ENCODE measurements around the gene YIPF1.

Gene YIPF1

DNA sequence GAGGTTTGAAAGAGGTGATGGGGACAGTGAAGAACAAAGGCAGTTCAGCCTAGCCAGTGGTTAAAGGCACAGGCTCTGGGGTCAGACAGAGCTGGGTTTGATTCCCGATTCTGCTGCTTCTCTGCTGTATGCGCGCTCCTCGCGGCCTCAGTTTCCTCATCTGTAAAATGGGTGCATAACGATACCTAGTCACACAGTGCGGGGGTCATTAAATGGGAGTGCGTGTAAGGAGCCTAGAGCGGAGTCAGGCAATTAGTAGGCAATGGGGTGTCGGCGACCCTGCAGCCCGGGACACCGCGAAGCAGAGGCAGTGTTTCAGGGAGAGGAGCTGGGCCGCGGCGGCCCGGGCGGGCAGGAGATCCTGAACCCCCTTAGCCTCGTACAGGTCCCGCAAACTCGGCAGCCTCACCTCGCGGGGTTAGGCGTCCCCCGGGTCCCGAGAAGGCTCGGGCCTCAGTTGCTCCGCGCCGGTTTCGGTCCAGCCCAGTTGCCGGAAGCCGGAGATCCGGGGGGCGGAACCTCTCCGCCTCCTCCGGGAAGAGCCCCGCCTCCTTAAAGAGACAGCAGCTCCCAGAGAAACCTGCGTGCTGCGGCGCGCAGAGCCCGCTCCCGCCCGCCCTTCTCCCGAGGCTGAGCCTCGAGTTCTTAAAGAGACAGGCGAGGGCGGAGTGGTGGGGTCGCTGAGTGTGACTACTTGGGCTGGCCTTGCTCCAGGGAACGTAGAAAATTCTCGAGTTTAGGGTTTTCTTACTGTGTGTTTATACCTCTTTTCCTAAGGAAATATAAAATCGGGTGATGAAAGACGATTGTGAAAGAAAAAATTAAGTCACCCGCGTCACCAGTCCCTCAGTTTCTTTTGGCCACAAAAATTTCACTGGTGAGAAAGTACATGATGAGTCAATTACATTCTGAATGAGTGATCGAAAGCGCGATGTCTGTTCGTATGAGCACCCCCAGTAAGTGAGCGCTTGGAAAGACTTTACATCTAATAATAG lies at the start of gene YIPF1:
TSS of gene YIPF1 (minus strand) at position 494 of the 995 bp plus-strand sequence. CDS start 860 bp downstream, outside the sequence.
- DNase-seq, result peak; percentile 94

DNA sequence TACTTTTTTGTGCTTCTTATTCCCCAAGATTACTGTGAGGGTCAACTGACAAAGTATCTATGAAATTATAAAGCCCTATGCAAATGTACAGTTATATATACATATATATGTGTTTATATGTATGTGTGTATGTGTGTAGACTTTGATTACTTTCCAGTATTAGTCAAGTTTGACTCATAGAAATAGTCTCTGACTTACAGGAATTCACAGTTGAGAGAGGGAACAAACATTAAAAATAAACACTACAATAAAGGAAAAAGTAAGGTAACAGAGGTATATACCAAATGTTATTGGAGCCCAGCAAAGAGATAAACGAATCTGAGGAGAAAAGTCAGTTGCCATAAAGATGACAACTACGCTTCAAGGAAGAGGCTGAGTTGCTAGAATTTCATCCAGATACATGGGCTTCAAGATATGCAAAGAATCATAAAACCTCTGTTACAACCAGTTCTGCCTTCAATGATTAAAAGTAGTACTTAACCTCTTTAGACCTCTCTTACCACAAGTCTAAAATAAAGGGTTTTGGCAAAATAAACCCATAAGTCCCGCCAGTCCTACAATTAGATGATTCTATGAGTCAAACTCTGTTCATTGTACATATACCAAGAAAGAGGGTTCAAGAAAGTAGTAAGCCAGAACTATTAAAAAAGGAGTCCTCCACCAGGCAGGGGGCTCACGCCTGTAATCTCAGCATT lies 48.7 kb upstream of the YIPF1 start:
- DNase-seq, result no peak

DNA sequence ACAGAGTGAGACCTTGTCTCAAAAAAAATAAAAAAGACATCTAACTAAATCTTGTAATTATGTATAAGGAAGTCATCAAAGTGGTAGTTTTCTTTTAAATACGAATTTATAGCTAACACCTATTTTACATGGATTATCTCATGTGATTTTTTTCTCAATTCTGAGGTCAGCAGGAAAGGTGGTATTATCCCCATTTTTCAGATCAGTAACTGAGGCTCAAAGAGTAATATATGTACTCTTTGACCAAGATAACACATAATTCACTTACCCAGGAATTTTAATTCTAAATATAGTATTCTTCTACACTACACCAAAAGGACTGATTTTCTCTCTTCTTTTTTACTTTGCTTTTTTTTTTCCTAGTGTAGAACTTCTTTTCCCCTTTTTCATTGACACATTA lies 46.8 kb upstream of the YIPF1 start:
- DNase-seq, result no peak

DNA sequence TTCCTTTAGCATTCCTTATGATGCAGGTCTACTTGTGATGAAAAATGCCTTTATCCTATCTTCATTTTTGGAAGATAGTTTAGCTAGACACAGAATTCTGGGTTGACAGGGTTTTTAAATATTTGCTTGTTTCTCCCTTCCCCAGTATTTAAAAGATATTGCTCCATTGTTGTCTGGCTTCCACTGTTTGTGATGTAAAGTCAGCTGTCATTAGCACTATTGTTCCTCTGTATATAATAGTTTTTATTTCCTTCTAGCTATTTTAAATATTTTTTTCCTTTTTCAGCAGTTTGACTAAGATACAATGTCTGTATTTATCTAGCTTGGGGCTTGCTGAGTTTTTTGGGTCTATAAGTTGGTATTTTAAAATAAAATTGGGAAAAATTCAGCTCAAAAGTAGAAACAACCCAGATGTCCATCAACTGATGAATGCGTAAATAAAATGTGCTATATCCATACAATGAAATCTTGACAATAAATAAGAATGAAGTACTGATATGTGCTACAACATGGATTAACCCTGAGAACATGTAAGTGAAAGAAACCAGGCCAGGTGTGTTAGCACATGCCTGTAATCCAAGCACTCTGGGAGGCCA lies 44.7 kb upstream of the YIPF1 start:
- DNase-seq, result no peak

DNA sequence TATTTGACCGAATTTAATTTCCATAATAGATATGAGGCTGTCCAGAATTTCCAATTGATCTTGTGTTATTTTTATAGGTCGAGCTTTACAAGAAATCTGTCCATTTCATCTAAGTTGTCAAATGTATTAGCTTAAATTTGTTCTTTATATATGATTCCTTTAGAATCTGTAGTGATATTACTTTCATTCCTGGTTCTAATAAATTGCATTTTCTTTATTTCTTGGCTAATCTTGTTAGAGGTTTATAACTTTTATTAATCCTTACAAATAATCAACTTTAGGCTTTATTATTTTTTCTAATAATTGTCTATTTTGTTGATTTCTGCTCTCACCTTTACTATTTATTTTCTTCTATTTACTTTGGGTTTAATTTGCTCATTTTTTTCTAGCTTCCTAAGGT lies 41.9 kb upstream of the YIPF1 start:
- no peak for DNase-seq

DNA sequence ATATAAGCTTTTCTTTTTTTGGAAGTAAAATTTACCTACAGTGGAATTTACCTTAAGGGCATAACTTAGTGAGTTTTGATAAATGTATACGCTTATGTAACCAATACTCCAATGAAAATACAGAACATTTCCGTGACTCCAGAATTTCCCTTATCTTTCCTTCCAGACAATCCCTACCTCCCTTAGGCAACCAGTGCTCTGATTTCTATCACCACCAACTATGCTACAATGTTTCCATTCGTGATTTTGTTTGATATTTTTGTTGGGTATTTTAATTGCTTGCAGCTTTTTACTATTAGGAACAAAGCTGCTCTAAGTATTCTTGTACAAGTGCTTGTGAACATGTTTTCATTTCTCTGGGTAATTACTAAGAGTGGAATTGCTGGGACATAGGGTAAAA lies 41.3 kb upstream of the YIPF1 start:
- no peak for DNase-seq

DNA sequence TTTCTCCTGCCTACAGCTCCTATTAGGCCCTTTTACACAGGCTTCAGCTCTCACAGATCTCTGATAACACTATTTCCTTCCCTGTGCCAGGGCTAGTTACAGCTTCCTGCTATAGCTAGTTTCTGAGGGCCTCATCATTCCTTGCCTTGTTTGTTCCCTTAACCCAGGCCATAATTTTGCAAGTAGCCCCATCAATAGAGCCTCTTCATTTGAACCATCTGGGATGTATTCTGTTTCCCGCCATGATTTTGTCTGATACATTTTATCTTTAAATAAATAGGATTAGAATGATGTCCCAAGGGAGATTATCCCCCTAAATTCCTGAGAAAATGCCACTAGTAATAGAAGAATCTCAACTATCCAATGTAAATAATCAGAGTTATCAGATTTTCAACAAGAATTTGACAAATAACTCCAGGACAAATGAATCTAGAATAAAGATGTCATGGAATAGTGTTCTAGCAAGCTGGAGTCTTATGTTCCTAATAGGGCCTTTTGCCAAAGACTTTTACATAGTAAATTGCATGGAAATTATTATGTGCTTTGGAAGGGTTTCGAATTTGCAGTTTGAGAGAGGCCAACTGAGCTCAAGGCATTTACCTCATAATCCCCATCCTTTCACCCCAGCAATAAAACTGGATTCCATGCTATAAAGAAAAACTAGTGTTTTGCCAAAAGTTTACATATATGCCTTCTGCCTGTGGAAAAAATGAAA lies 39.8 kb upstream of the YIPF1 start:
- no peak for DNase-seq

DNA sequence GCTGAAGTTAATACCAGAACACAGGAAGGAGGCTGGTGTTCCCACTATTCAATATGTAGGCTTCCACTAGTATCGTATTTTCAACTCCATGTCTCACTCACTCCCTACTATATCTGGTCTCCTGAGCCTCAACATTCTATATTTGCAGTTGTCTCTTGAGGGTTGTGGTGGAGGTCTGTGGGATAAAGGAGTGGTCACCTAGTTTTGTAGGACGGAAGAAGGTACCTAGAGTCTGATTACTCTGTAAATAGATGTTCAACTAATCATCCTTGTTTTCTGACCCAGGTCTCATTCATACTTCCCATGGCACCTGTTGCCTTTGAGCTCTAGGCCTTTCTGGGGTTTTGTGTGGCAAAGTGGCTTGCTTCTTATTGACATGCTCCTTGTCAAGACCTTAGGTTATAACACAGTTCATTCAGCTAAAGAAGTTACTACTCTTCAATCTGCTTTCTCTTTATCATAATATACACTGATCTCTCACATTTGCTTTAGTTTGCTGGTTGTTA lies 37.8 kb upstream of the YIPF1 start:
- DNase-seq, result no peak

DNA sequence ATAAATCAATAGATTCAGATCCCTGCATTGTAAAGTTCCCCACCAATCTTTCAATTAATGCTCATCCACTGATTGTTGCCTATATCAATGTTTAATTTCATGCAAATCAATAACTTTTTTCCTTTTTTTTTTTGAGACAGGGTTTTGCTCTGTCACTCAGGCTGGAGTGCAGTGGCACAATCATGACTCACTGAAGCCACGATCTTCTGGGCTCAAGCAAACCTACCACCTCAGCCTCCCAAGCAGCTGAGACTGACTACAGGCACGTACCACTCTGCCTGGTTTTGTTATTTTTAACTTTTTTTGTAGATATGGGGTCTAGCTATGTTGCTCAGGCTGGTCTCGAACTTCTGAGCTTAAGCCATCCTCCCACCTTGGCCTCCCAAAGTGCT lies 30.1 kb upstream of the YIPF1 start:
- DNase-seq, result peak; percentile 44

DNA sequence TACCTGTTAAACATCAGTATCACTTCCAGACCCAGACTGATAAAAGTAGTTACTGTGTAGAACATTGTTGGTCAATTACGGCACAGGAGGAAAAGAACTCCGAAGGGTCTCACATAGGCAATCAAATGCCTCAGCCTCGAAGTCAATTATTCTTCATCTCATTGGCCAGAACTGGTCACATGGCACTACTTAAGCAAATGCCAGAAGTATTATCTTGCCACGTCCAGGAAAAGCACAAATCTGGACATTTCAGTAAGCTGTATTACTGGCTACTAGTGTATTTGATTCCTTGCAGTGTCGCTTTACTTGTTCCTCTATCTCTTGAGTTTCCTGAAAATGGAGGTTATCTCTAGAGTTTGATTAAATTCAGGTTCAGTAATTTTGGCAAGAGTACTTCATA lies 28.7 kb upstream of the YIPF1 start:
- no peak for DNase-seq

DNA sequence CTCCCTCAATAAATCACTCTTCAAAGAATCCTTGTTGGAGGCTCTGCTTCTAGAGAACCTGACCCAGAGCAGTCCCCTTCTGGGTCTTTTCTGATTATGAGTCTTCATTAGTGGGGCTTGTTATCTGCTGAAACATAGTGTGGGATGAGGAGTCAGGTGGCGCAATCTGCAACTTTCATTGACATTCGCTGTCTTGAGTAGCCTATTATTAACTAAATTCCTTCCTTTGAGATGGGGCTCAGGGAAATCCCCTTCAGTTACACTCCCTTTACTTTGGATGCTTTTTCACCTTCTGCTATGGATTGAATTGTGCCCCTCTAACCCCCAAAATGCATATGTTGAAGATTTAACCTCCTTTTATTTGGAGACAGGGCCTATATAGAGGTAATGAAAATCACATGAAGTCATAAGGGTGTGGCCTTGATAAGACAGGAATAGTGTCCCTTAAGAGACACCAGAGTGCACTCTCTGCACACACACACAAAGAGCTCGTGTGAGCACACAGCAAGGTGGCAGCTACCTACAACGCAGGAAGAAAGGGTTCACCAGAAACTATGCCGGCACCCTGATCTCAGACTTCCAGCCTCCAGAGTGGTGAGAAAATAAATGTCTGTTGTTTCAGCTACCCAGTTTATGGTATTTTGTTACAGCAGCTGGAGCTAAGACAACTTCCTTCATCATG lies 23.9 kb upstream of the YIPF1 start:
- no peak for DNase-seq

DNA sequence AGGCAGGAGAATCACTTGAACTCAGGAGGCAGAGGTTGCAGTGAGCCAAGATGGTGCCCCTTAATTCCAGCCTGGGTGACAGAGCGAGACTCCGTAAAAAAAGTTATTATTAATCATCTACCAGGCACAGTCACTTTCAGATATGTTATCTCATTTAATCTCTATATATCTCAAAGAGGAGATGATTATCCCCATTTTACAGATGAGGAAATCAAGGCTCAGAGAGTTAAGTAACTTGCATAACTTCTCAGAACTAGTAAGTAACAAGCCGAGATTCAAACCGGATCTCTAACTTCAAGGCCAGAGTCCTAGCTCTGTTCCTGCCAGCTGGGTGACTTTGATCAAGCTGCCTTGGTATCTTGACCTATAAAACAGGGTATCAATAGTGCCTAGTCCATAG lies 21.8 kb upstream of the YIPF1 start:
- DNase-seq, result no peak

DNA sequence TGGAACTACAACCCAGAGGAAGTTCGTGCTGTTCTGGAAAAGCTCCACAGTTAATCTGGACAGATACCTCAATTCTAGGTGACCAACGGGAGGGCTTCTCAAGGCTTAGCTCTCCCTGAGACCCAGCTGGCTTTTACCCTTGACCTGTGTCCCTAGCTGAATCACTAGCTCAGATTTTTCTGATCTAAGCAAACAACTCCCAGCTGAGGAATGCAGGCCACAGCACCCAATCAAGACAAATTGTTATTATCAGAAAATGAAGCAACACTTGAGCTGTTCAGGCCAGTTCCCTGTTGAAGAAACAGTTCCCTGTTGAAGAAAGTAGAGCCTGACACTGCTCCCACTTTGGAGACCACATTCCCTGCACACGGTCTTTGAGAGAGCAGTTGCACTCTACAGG lies 20.3 kb upstream of the YIPF1 start:
- DNase-seq, result no peak

DNA sequence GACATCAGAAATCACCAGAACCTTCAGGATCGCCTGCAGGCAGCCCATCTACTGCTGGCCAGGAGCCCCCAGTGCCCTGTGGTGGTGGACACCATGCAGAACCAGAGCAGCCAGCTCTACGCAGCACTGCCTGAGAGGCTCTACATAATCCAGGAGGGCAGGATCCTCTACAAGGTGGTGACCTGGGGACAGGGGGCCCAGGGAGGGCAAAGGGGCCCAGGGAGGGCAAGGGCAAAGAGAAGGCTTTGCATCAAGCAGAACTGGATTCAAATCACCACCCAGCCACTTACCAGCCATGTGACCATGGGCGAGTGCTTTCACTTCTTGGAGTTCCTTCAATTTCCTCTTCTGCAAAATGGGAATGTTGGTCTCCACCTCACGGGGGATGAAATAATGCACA lies 16.5 kb upstream of the YIPF1 start:
- DNase-seq, result no peak

DNA sequence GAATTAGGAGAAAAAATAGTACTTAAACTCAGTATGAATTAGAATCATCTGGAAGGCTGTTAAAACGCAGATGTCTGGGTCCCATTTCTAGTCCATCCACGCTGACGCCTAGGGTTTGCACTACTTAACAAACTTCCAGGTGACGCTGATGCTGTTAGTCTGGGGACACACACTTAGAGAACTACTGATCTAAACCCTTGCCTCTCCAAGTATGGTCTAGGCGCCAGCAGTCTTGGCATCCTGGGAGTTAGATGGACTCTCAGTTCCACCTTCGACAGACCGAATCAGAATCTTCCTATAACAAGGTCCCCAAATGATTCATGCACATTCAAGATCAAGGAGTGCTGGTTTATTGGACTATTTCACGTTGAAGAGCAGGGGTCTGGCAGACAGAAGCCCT lies 15.9 kb upstream of the YIPF1 start:
- DNase-seq, result no peak

DNA sequence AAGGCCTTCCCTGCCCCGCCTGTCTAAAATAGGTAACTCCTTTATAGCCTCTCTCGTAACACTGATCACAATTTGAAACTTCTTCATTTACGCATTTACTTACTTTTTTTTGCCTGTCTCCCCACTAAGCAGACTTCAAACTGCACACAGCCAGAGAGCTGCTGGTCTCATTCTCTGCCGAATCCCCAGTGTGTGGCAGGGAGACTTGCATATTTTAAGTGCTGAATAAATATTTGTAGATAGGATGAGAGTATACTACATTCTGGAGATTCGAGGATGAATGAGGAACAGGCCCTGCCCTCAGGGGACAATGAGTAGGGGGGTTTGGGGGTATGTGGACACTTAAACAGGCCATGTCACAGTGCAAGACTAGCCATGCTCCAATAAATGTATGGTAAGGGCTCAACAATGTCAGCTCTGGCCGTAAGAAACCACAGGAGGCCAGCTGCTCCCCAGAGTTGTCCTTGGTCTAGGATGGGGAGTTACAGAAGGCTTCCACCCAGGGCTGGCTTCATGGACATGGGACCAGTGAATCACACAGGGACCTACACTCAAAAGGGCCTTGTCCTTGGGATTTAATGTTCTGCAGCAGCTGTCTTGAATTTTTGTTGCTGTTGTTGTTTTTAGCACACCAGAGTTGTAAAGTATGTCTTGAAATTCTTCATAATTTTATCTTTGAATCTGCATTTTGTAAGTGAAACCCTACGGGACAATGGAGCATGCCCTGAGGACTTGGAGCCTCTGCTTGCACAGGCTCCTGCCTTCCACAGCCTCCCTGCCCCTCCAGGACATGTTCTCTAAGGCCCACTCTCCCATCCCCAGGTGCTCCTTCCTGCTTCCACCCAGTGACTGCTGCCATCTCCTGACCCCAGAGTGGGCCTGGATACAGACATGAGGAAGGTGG lies 12.9 kb upstream of the YIPF1 start:
- no peak for DNase-seq

DNA sequence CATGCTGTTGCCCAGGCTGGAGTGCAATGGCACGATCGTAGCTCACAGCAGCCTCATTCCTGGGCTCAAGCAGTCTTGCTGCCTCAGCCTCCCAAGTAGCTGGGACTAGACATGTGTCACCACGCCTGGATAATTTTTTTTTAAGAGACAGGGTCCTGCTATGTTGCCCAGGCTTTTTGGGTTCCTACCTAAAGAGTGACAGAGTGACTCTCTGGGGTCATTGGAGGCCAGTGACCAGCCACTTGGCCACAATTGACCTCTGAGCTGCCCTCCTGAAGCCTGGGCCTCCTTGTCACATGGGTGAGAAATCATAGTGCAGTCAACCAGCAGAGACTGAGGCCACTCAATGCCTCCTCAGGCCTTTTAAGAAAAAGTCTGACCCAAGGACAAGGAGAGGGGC lies 10.1 kb upstream of the YIPF1 start:
- DNase-seq, result no peak

DNA sequence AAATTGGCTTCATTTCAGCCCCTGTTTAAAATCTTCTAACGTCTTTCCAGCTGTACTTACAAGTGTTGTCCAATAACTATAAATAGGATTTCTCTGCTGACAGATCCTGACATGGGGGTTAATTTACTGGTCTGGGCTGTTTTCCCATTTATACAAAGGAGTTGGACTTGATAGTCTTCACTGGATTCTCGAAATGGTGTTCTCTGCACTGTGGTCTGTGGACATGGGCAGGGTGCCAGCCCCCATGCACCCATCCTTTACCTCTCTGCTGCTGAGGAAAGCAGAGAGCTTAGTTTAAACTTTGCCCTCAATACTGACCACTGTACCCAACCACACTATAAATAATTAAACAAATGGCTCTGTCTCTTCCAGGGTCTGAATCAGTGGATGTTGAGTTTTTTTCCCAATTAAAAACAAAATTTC lies 9.6 kb upstream of the YIPF1 start:
- DNase-seq, result no peak

DNA sequence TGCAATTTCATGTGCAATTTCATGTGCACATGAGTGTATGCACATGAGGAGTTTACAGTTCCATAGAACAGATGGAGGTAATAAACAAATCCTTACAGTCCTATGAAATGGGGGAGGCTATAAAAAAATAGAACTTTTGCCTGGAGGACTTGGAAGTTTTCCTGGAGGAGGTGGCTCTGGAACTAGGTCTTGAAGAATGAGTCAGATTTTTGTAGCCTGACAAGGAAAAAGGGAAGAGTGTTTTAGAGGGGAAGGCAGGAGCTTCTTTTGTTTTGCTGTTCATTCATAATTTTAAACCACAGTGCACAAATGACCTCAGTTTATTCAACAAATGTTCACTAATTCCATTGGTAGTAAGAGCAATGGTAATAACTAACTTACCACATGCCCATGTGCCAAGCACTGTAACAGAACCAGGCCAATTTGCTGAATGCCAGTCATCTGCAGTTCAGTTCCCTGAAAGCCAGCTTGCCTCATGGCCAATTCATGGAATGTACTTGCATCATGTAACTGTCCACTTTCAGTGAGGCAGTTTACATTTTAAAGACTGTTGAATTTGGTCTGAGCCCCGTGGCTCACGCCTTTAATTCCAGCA lies 7.1 kb upstream of the YIPF1 start:
- no peak for DNase-seq

DNA sequence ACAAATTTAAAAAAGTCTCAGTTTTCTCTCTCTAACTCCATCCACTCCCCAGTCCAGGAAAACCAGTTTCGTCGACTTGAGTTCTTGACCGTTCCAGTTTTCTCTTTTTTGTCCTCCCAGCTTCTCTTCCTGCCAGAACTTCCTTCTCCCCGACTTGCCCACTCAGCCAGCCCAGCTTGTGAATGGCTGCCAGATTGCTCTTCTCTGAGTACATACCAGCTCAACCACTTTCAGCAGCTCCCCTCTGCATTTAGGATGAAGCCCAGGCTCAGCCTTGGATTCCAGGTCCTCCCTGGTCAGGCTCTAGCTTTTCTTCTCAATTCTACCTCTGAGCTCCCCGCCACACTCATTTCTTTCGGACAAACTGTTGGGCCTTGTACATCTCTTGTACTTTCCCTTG lies 5.8 kb upstream of the YIPF1 start:
- no peak for DNase-seq

DNA sequence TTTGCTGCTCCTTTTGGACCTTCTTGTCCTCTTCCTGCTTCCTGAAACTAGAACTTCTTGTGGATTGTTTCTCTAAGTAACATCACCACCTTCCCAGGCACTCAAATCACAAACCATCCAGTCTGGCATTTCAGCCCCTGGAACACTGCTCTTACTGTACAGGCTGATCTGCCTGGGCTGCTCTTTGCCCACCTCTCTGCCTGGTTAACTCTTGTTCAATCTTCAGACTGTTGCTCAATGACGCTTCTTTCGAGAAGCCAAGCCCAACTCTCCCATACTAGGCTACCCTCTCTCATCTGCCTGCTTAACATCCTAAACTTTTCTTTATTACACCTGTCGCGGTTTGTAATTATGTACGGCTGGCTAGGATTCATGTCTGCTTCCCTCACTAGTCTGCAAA lies 5.0 kb upstream of the YIPF1 start:
- DNase-seq, result no peak
